ENCODE data around the gene RSKR.
"Not testable (repeated sequence)": the region's sequence is repeated elsewhere in the genome, so short reads cannot be mapped to it uniquely, and the experiment has no call there.

The RSKR gene

DNA sequence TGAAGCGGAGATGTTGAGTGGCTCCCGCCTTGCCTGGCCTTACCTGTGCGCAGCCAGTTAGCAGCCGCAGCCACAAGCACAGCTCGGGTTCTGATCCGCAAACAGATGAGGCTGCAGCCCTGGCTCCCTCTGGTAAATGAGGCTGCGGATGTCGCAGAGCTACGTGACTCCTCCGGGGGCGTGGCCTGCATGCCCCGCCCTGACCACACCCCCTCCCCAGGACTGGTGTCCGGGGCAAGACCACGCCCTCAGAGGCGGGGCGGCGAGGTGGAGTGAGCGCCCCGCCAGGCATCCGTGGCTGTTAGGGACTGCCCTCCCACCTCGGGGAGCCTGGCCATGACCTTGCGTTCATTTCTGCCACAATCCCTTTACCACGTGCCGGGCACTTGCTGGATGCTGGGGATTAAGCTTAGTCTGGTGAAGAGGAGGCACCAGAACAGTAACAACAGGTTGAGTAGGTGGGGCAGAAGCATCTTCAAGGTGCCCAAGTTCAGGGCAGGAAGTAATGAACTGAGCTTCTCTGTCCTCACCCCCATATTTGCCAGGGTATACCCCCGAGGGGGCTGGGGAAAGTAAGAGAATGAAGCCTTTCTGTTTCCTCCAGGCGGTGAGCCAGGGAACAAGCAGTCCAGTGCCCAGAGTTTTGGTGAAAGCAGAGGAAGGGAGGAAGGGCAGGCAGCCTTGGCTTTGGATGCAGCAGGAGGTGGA, 37.1 kb downstream of the RSKR start, which contains the start of gene ALDOC:
Gene ALDOC, minus strand, starts transcription at position 138 of the 708 bp plus-strand sequence. CDS start 1,363 bp downstream, outside the sequence.
- DNase-seq, result peak; percentile 96 to 98 (median 98)

DNA sequence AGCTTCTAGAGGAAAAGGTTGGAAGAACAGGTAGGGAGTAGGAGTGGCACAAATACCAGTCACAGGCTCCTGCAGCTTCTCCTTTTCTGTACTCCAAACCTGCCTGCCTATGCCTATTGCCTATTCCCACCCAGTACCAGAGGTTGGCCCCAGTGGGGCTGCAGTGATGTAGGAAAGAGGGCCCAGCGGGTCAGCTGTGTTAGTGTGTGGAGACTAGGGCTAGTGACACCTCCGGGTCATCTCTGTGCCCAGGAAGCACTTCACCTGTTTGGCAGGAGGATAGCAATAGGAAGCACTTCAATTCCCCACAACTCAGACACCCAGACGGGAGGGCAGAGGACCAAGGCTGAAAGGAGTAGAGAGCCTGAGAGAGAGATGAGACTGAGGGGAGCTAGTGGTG, 38.0 kb downstream of the RSKR start:
- DNase-seq, result not testable (repeated sequence)

DNA sequence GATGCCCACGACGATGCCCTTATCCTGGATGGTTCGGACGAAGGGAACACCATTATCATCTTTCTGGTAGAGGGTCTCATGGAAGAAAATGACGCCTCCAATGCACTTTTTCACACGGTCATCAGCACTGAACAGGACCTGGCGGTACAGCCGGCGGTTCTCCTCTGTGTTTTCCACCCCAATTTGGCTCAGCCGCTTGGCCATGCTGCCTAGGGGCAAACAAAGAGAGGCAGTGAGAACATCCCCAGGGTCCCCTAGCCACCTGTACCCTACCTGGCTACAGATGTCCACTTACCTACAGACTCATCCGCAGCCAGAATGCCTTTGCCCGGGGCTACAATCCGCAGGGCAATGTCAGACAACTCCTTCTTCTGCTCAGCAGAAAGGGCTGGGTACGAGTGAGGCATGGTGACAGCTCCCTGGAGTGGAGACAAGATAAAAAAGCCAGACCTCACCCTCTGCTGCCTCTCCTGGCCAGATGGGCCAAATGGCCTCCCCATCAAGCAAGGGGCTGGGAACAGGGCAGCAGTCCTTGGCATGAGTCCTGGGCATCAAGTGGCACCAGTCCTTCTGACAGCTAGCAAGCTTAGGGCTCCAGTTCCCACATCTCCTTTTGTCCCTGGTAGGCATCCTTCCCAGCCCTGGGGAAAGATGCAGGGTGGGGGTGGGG, 38.7 kb downstream of the RSKR start:
- DNase-seq, result no peak

DNA sequence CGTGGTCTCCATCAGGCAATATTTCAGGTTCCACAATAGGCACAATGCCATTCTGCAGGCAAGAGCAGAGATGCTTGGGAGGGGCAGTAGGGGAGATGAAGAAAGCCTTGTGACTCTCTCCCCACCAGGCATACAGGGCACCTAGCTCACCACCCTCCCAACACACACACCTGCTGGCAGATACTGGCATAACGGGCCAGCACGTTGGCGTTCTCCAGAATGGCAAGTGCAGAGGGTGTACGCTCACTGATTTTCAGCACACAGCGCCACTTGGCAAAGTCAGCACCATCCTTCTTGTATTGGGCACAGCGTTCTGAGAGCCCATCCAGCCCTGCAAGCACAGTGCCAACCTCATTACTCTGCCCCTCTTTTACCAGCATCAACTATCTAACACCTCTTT, 39.5 kb downstream of the RSKR start:
- no peak for DNase-seq

DNA sequence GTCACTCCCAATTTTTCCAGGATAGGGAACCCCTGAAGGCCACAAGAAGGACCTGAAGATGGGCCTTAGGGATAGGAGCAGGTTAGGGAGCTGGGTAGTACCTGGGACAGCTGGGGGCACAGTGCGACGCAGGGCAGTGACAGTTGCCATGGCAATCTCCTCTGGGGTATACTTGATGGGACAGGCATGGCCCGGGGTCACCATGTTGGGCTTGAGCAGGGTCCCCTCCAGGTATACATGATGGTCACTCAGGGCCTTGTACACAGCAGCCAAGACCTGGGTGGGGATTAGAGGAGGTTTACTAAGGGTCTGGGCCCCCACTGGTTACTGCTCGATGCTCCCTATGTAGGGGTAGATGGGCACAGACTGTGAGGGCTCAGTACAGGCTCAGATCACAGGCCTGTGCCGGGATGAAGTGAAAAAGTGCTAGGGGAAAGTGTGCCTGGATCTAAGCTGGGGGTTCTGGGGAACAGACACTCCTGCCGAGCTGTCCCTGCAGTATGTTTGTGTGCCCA, 40.0 kb downstream of the RSKR start:
- DNase-seq, result no peak

DNA sequence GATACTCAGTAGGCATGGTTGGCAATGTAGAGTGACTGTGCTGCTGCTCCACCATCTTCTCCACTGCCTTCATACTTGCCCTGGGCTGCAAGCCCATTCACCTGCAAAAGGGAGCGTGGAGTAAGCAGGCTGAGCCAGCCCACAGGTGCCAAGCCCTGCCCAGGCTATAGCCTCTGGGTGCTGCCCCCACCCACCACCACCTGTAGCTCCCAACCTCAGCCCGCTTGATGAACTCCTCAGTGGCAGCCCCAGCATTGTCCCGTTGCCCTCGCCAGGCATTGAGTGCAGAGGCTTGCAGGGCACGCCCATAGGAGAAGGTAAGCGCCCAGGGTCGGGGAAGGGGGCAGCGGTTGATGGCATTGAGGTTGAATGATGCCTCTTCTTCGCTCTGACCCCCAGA, 40.5 kb downstream of the RSKR start:
- DNase-seq, result no peak

DNA sequence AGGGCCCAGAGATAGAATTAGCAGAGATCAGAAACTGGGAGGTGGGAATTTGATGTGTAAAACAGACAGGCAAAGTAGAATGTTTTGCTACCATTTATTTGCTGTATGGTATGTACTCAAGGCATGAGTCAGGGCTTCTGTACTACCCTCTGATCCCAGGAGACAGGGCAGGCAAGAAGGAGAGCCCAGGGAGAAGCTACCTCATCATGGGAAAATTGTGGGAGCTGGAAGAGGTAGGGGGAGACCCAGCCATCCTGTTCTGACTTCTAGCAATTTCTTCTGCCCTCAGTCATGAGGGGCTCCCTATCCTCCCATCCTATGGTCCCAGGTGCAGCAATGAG, 41.0 kb downstream of the RSKR start:
- no peak for DNase-seq

DNA sequence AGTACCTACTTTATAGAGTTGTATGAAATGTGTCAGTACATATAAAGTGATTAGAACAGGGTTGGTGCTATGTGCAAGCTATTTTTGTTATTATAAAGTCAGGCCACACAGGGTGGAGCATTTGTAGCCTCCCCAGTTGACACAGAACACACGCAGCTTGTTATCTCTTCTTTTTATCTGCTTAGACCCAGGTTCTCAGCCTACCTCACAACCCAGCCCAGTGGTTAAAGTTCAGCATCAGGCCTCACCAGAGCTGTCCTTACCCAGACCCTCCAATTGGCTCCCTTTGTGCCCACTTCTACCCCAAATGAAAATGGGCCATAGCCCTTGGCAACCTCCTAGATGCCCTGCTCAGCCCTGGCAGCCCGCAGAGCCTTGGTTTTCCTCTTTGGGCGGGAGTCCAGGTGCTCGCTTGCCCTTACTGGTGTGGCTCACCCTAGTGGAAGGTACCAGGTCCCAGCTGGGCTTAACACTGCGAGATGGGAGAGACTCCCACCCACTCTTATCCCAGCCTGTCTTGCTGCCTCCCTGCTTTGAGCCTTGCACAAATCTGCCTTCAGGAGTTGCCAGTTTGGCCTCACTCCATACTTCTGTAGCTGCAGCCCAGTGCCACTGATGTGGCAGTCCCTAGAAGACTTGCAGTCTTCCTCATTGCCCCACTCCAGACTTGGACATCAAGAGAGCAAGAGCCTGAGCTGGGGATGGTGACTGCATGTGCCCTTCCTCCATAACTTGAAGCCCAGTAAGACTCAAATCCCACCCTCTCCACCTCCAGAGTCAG, 41.5 kb downstream of the RSKR start:
- DNase-seq, result no peak

DNA sequence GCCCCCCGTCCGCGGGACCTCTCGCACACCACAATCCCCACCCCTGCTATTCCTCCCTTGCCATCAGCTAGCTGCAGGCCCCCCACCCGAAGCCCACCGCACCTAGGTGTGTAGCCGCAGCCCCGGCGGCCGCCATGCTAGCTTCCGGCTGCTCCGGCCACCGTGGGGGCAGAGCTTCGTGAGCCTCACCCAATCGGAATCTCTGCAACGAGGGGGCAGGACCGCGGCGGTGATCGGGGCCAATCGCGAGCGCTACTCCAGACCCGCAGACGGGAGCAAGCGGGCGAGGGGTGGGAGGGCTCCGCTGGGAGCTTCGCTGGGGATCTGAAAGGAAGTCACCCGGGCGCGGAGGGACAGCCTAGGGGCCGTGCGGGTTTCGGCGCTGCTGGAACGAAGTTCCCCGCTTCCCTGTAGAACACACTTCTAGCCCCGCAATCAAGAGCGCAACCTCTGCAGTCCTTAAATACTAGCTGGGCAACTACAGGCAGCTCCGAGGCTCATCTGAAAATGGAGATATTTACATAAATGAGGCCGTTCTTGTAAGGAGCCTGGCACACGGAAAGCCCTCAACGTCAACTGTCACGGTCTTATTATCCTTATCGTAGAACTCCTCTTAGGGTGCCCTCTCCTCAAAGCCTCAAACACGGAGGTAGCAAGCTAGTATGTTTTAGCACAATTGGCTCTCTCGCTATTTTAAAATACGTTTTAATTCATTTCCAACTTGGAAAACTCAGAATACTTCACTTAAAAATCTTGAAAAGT, 42.4 kb downstream of the RSKR start, which contains the start of gene PIGS:
Gene PIGS, minus strand, starts transcription at position 164 of the 762 bp plus-strand sequence. Its CDS starts 28 bp downstream, at position 136.
- peak; percentile 82 to 92 (median 89) for DNase-seq

DNA sequence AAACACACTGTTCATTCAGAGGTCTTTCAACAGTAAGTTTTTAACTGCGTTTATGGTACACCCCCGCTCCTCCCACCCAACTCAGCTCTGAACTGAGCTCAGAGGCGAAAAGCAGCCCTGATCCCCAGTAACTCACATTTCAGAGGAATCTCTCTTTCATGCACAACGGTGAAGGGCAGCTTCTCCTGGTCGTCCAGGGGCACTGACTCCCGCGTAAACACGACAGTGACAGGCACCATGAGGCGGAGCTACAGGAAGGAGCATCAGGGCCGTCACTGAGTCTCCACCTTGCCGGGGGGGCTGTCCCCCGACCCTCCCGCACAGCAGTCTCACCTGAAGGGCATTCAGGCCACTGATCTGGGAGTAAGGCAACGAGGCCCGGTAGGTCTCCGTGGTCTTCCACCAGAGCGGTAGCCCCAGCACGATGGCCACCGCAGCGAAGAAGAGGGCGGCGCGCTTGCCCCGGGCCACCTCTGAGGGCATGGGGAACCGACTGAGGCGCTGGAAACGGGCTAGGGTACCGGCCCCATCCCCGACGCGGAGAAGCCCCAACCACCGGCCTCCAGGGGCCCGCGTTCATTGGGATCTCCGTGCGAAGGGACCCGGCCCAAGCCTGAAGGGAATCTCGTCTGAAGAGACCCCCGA, 43.1 kb downstream of the RSKR start:
- DNase-seq, result peak; percentile 31 to 52 (median 48)

DNA sequence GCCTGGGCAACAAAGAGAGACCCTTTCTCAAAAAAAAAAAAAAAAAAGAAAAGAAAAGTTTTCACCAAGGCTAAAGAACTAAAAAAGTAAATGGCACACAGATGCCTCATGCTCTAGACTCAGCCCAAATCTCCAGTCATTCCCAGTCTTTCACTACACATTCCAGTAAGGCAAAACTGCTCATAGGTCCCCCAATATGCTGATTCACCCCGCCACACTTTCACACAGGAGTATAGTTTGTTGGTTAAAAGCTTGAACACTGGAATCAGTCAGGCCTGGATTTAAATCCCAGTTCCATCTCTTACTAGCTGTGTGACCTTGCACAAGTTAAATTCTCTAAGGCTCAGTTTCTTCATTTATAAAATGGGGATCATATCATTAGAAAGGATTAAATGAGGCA, 44.5 kb downstream of the RSKR start:
- DNase-seq, result no peak

DNA sequence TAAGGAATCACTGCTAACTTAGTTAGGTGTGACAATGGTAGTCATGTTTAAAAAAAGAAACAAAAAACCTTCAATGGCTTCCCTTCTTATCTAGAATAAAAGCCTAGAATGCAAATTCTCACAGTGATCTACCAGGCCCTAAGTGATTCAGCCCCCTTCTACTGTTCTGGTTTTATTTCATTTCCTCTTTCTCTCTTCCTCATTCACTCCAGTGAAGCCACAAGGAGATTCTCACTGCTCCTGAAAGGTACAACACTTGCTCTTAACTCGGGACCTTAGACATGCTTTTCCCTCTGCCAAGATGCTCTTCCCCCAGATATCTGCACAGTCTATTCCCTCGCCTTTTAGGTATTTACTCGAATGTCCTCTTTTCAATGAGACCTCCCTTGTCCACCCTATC, 46.4 kb downstream of the RSKR start:
- DNase-seq, result no peak

DNA sequence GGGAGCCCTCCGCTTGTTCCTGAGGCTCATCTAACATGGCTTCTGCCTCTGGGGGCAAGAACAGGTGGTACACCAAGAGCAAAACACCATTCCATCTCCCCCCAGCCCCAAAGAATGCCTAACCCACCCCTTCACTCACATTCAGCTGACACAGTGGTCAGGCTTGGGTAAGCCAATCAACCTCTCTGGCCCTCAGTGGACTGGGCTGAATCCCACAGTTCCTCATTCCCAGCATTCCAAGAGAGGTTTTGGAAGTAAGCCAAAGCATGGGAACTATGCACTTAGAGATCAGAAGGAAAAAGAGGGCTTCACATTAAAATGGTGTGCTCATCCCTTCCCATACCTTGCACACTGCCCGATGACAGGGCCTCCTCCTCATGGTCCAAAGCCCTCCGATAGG, 50.5 kb downstream of the RSKR start:
- no peak for DNase-seq
